GM19452 (cell line): ENCODE data around the gene RANBP10.

ENCODE experiments used
- ATAC-seq: cut with Tn5 transposase; IDR thresholded peaks from one replicate; pipeline ENCODE4 v1.9.1; 2021; ENCODE audit not compliant: unreplicated experiment

RANBP10 gene

GRCh38 chr16:67828651-67829050 lies 22.3 kb upstream of the RANBP10 start:
- ATAC-seq: no peak

DNA sequence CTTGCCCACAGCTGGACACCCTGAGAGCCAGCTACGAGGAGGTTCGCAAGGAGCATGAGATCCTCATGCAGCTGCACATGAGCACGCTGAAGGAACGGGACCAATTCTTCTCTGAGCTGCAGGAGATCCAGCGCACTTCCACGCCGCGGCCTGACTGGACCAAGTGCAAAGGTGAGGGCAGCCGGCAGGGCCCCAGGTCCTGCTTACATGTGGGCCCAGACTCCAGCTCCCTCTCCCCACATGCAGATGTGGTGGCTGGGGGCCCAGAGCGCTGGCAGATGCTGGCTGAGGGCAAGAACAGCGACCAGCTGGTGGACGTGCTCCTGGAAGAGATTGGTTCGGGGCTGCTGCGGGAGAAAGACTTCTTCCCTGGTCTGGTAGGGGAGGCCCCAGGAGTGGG lies 19.5 kb upstream of the RANBP10 start:
- no peak for ATAC-seq

- no peak for ATAC-seq
Measured at GRCh38 chr16:67825119-67825518, 18.8 kb upstream of the RANBP10 start.

DNA sequence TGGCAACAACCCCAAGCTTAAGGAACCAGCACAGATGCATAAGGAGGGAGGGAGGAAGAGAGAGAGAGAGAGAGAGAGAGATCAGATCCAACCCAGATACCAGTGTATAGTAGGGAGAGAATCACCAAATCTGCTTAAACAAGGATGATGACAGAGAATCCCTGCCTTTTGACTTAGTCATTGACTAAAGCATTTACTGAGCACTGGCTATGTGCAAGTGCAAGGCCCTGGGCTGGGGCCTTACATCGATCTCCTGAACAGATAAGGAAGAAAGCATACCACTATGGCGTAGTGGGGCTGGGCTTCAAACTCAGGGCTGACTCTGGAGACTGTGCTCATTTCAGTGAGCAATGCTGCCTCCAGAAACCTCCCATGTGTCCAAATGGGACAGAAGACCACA lies 16.2 kb upstream of the RANBP10 start:
- ATAC-seq: no peak

GRCh38 chr16:67820608-67821259 lies 14.4 kb upstream of the RANBP10 start:
- no peak for ATAC-seq

- no peak for ATAC-seq
Measured at GRCh38 chr16:67814567-67814966, 8.2 kb upstream of the RANBP10 start.

DNA sequence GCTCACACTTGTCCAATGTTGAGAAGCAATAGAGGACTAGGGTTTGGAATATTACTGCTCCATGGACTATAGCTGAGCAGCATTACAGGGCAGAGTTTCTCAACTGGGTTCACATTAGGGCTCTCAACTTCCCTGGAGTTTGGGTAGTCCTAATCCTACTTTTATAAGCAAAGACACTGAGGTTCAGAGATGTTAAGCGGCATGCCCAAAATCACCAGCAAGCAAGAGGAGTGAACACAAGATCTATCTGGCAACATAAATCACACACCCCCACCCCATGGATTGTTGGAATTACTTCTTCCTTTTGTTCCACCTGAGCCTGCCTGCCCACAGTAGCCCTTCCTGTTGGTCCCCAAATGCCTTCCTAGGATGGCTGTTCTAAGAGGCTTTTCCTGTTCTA lies 5.5 kb upstream of the RANBP10 start:
- ATAC-seq: no peak

DNA sequence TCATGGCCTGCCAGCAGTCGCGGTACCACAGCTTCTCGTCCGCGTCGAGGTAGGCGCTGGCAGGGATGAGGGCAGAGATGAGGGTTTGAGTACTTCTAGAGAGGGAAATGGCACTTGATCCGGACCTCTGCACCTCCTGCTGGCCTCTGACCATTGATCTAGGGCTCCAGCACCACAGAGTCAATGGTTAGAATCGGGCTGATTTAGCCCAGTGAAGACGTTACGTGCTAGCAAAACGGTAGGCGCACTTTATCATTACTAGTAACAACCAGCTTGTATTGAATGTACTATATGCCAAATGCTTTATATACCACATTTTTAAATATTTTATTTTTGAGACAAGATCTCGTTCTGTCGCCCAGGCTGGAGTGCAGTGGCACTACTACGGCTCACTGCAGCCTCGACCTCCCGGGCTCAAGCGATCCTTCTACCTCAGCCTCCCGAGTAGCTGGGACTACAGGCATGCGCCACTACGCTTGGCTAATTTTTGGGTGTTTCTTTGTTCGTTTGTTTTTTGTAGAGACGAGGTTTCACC lies 855 bp upstream of the RANBP10 start:
- ATAC-seq: no peak

GRCh38 chr16:67805718-67806427 lies 487 bp downstream of the RANBP10 start:
- ATAC-seq: peak; percentile 0

- no peak for ATAC-seq
Measured at GRCh38 chr16:67804853-67805542, 1.4 kb downstream of the RANBP10 start.

- no peak for ATAC-seq
Measured at GRCh38 chr16:67803894-67804293, 2.5 kb downstream of the RANBP10 start.

- ATAC-seq: no peak
Measured at GRCh38 chr16:67801883-67802282, 4.5 kb downstream of the RANBP10 start.

DNA sequence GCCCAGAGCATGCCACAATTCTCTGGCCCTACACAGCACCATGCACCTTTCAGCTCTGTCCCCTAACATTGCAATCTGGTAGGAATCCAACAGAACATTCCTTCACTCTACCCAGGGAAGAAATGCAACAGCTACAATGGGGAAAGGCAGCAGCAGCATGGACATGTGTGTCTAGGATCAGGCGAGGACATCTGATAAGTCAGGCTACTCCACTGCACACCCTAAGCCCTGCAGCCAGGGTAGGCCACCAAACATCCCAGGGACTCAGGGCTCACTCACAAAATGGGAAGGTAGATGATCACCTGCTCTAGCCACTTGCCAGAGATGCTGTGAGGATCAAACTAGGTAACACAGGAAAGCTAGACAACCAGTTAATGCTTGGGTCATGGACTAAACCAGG lies 5.1 kb downstream of the RANBP10 start:
- no peak for ATAC-seq

DNA sequence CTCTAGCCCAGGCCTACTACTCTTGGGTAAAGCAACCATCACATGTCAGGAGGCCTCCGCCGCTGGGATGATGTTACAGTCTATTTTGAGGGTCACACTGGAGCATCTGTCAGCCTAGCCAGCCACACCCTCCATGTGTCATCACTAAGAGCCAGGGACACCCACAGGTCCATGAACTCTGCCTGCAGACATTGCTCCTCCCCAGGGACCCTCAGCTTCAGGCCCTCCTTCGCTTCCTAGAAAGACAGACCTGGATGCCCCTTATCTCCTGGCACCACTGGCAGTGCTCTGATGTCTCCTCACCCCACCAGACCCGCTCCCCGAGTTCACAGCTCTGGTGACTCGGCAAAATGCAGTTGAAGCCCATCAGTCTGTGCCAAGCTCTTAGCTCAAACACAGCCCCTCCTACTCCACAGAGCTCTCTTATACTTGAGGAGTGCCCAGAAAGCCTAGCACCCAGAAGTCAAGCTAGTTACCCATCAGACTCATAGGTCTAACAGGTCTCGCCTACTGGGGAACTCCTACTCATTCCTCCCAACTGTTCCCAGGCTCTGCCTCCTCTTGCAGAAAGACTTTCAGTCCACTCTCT lies 5.9 kb downstream of the RANBP10 start:
- ATAC-seq: no peak

GRCh38 chr16:67796099-67796718 lies 10.2 kb downstream of the RANBP10 start:
- no peak for ATAC-seq

DNA sequence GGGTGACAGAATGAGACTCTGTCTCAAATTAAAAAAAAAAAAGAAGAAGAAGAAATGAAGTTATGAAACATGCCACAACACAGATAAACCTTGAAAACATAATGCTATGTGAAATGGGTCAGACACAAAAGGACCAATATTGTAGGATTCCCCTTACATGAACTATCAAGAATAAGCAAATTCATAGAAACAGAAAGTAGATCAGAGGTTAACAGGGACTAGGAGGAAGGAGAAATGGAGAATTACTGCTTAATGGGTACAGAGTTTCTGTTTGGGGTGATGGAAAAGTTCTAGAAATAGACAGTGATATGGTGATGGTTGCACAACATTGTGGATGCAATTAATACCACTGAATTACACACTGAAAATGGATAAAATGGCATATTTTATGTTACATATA lies 16.3 kb downstream of the RANBP10 start:
- ATAC-seq: no peak

GRCh38 chr16:67786491-67786890 lies 19.9 kb downstream of the RANBP10 start:
- no peak for ATAC-seq

- ATAC-seq: no peak
Measured at GRCh38 chr16:67783353-67783725, 23.0 kb downstream of the RANBP10 start.

DNA sequence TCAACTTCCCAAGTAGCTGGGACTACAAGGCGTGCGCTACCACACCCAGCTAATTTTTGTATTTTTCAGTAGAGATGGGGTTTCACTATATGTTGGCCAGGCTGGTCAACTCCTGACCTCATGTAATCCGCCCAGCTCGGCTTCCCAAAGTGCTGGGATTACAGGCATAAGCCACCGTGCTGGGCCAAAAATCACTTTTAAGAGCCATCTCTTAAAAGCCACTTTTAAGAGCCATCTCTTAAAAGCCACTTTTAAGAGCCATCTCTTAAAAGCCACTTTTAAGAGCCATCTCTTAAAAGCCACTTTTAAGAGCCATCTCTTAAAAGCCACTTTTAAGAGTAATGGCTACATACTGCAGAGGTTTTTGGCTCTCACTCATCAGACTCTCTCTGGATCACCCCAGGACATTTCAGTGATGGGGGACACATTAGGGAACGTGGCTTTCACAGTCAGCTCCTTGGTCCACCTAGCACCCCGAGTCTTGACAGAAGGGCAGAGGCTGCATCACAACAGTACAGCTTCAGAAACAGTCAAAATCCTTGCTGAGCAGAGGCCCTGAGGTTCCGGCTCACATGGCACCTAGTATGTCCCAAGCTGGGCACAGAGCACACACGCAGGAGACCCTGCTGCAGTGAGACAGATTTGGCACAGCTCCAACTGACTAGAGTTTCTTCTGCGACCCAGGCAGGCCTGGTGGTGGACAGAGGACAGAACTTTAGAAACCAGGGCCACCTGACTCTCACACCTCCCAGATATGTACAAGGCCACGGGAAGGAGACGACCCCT lies 23.6 kb downstream of the RANBP10 start:
- no peak for ATAC-seq

GRCh38 chr16:67781565-67781921 lies 24.8 kb downstream of the RANBP10 start:
- peak; percentile 63 for ATAC-seq
